BJ (cell line): ENCODE measurements around the gene ATOSA. TPM values are rescaled to one million over a fixed set of nuclear protein-coding genes. Genes with fewer than 3 reads are reported as not detected.
A peak's percentile ranks its signal among the peaks of the same experiment; 100 is the strongest.

Source experiments
- CTCF ChIA-PET: fragments of 350-600 bp; formaldehyde crosslinking; extraction: SDS; loops from one replicate; lab custom pipeline; 2021; ENCODE audit warnings: antibody characterized with exemption, inconsistent platforms; lab: Yijun Ruan, JAX
- POLR2A ChIA-PET: fragments of 300-600 bp; sonication (Branson Sonifier 250); formaldehyde crosslinking; extraction: SDS; loops from one replicate; lab custom pipeline; 2021; ENCODE audit warnings: antibody characterized with exemption; lab: Charles Lee
- DNase-seq: peaks from one replicate; pipeline ENCODE4 v3.0.0-alpha.2; 2011; ENCODE audit warnings: low read depth
- H3K27me3 ChIP-seq: 2 replicates; pipeline ENCODE4 v1.6.0; 2011; ENCODE audit warnings: low read length; ENCODE audit not compliant: control insufficient read depth, insufficient read depth
- H3K36me3 ChIP-seq: 2 replicates; pipeline ENCODE4 v1.5.1; 2011; ENCODE audit warnings: low read length; ENCODE audit not compliant: control insufficient read depth, insufficient read depth
- H3K4me3 ChIP-seq: 2 replicates; pipeline ENCODE4 v1.5.1; 2011; ENCODE audit warnings: low read depth, mild to moderate bottlenecking, control low read depth, low read length
- CTCF ChIP-seq: IDR thresholded peaks from 2 replicates; pipeline ENCODE4 v1.5.1; 2011; ENCODE audit warnings: low read depth, mild to moderate bottlenecking, control low read depth, inconsistent platforms, low read length, moderate library complexity; ENCODE audit not compliant: insufficient read depth
- polyA plus RNA-seq: library from polyadenylated mRNA; depleted of rRNA; stranded (reverse); fragments of >200 nt; gene quantifications from 2 replicates; pipeline ENCODE4 v1.2.3, GENCODE V29; 2011

The ATOSA gene
- polyA plus RNA-seq, 1 experiment = 11.6 TPM

GRCh38 chr15:52657338-52657737, 21.9 kb downstream of the ATOSA start:
- TF ChIP-seq CTCF = no peak
- Histone ChIP-seq H3K36me3 (peaks cover 4% of the 10 kb centered on the region), H3K4me3 (no peak overlapping the region), H3K27me3 (no peaks in the 10 kb centered on the region)
- peak; percentile 48 for DNase-seq
- ChIA-PET POLR2A (no interaction called here), CTCF (no interaction called here)

GRCh38 chr15:52656412-52656811, 22.8 kb downstream of the ATOSA start:
- no peak overlapping the region for H3K4me3 ChIP-seq
- peaks cover 3% of the 10 kb centered on the region; the same call in 1 of the 2 replicates for H3K36me3 ChIP-seq
- ChIA-PET CTCF (no interaction called here), POLR2A (no interaction called here)
- no peak for TF ChIP-seq CTCF
- H3K27me3 ChIP-seq = no peaks in the 10 kb centered on the region
- no peak for DNase-seq

GRCh38 chr15:52653431-52653964, 25.7 kb downstream of the ATOSA start:
- DNase-seq = no peak
- Histone ChIP-seq H3K36me3 (no peaks in the 10 kb centered on the region), H3K4me3 (no peak overlapping the region), H3K27me3 (no peaks in the 10 kb centered on the region)
- CTCF ChIA-PET = interaction anchor here (0.9 to 1.1 kb wide), 2 partner anchors 14 to 38 kb away, joined by 3 read pairs; no protein-coding TSS in a partner anchor
- no peak for TF ChIP-seq CTCF
- POLR2A ChIA-PET = no interaction called here

- no peak for TF ChIP-seq CTCF
- peak; percentile 44 for DNase-seq
- ChIA-PET POLR2A (no interaction called here), CTCF (interaction anchor here (0.9 to 1.1 kb wide), 2 partner anchors 14 to 37 kb away, joined by 3 read pairs; no protein-coding TSS in a partner anchor)
- Histone ChIP-seq H3K4me3 (no peak overlapping the region), H3K36me3 (no peaks in the 10 kb centered on the region), H3K27me3 (no peaks in the 10 kb centered on the region)
Observed at GRCh38 chr15:52652984-52653383, 26.2 kb downstream of the ATOSA start.

- CTCF ChIA-PET = interaction anchor here (1.1 kb wide), 1 partner anchor 37 kb away, joined by 3 read pairs; no protein-coding TSS in a partner anchor
- H3K36me3 ChIP-seq = no peaks in the 10 kb centered on the region
- DNase-seq = no peak
- POLR2A ChIA-PET = no interaction called here
- H3K4me3 ChIP-seq = no peak overlapping the region
- no peaks in the 10 kb centered on the region for H3K27me3 ChIP-seq
- TF ChIP-seq CTCF = no peak
Observed at GRCh38 chr15:52652286-52652685, 26.9 kb downstream of the ATOSA start.
